ENCODE results near the gene NXF1. TPM values are rescaled to one million over a fixed set of nuclear protein-coding genes. Genes with fewer than 3 reads are reported as not detected.

NXF1 gene
- total and polyA plus RNA-seq, 10 of the 15 experiments (the other 5 are each of a cell fraction or from before 2014, with no cell fraction given) = 20.7 to 84.9 (median 40.6) TPM

DNA sequence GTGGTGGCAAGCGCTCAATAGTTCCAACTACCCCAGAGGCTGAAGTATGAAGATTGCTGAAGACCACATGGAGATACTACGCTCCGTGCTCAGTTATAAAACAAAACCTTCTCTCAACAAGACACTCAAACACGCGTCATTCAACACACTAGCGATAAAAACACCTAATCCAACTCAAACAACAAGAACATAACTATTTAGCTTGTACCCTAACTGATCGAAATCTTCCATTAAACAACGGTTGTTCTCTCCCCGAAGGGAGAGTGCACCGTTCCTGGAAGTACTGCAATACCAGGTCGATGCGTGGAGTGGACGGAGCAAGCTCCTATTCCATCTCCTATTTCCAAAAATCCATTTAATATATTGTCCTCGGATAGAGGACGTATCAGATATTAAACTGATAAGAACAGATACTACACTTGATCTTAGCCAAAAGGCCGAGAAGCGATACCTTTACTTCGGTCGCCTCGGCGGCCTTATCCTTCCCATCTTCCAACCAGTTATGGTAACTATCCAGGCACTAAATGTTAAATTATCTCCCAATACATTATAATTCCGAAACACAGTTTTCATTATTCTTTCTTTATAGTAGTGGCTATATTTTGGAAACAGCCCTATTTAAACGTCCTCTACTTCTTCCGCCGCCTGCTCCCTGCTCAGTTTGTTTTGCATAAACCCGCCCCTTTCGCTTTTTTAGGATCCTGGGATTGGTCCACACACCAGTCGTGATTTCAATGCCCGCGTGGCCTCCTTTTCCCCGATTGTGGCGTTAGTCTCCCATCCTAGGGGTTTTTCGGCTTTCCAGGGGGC, 36.3 kb upstream of the NXF1 start (continued):
- TF ChIP-seq HSF1 (IDR thresholded peaks at IDR 0.05; ENCODE audit: low read depth, low read length) (peak; percentile 77), NRF1 (conservative IDR thresholded peaks at IDR 0.05; ENCODE audit: low read depth, low read length) (no peak; the same call in 1 of the 2 replicates), BCLAF1 (IDR thresholded peaks at IDR 0.05) (peak; percentile 82), RB1 (IDR thresholded peaks at IDR 0.05; ENCODE audit: borderline replicate concordance) (peak; percentile 73), ZBED1 (IDR thresholded peaks at IDR 0.05; ENCODE audit: borderline replicate concordance) (peak; percentile 100), SRF (IDR thresholded peaks at IDR 0.05; ENCODE audit: low read depth in 2 of 2, low read length in 2 of 2) (no peak), SMC3 (IDR thresholded peaks at IDR 0.05; ENCODE audit: borderline replicate concordance, low read length) (no peak), E4F1 (IDR thresholded peaks at IDR 0.05; ENCODE audit: borderline replicate concordance, partially characterized antibody) (no peak), BRCA1 (IDR thresholded peaks at IDR 0.05; ENCODE audit: low read depth, low read length) (no peak), ZNF24 (IDR thresholded peaks at IDR 0.05) (peak; percentile 92), CHD4 (IDR thresholded peaks at IDR 0.05) (no peak), SP1 (IDR thresholded peaks at IDR 0.05; ENCODE audit: low read depth, low read length) (peak; percentile 83), ETV6 (conservative IDR thresholded peaks at IDR 0.05 in 1 of 2, IDR thresholded peaks at IDR 0.05 in 1 of 2; ENCODE audit: borderline replicate concordance in 1 of 2, low read depth in 1 of 2) (peak in 1 of 2 experiments; percentile 92; a peak in 2 of 4 replicates), CEBPB (IDR thresholded peaks at IDR 0.05; ENCODE audit: borderline replicate concordance in 1 of 2, low read depth in 2 of 2, low read length in 2 of 2) (peak in 1 of 2 experiments; percentile 100; a peak in 2 of 4 replicates), SUPT20H (IDR thresholded peaks at IDR 0.05; ENCODE audit: borderline replicate concordance, control insufficient read depth, low read depth, low read length) (no peak), CHD2 (IDR thresholded peaks at IDR 0.05; ENCODE audit: borderline replicate concordance, low read depth, low read length) (peak; percentile 78; the same call in 1 of the 2 replicates), RAD51 (IDR thresholded peaks at IDR 0.05) (peak; percentile 48; the same call in 1 of the 2 replicates), CBFB (IDR thresholded peaks at IDR 0.05; ENCODE audit: low read depth) (peak; percentile 100), POLR2AphosphoS5 (IDR thresholded peaks at IDR 0.05; ENCODE audit: low read length) (peak; percentile 100), NFIC (IDR thresholded peaks at IDR 0.05; ENCODE audit: low read depth, low read length) (peak; percentile 99), HCFC1 (IDR thresholded peaks at IDR 0.05; ENCODE audit: low read length) (peak; percentile 75), CREB1 (IDR thresholded peaks at IDR 0.05; ENCODE audit: low read depth) (peak; percentile 83), TCF3 (IDR thresholded peaks at IDR 0.05; ENCODE audit: borderline replicate concordance, insufficient read depth, low read depth, low read length) (peak; percentile 99), RAD21 (IDR thresholded peaks at IDR 0.05; ENCODE audit: insufficient read depth, low read depth, low read length) (no peak)
